ENCODE results near the gene UCN.

- TF ChIP-seq, protein P1, sequence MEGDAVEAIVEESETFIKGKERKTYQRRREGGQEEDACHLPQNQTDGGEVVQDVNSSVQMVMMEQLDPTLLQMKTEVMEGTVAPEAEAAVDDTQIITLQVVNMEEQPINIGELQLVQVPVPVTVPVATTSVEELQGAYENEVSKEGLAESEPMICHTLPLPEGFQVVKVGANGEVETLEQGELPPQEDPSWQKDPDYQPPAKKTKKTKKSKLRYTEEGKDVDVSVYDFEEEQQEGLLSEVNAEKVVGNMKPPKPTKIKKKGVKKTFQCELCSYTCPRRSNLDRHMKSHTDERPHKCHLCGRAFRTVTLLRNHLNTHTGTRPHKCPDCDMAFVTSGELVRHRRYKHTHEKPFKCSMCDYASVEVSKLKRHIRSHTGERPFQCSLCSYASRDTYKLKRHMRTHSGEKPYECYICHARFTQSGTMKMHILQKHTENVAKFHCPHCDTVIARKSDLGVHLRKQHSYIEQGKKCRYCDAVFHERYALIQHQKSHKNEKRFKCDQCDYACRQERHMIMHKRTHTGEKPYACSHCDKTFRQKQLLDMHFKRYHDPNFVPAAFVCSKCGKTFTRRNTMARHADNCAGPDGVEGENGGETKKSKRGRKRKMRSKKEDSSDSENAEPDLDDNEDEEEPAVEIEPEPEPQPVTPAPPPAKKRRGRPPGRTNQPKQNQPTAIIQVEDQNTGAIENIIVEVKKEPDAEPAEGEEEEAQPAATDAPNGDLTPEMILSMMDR (IDR thresholded peaks at IDR 0.05) = no peak
- TF ChIP-seq POLR2A (IDR thresholded peaks at IDR 0.05) = no peak
Observed at GRCh38 chr2:27313882-27314645, 5.8 kb upstream of the UCN start.
